A549 (cell line): ENCODE data around the gene IFIT1B.

Experiments used
- EP300 ChIP-seq, 2 experiments: fragments of >200 bp; sonication (Bioruptor Twin); formaldehyde crosslinking; IDR thresholded peaks; 2 replicates in 1 of 2; 3 replicates in 1 of 2; pipeline ENCODE4 v1.6.1; 2016 to 2017
- TF ChIP-seq, protein P1 (sequence below): fragments of >200 bp; sonication (Bioruptor Twin); formaldehyde crosslinking; IDR thresholded peaks from 3 replicates; pipeline ENCODE4 v1.5.1; 2016

- TF ChIP-seq, protein P1, sequence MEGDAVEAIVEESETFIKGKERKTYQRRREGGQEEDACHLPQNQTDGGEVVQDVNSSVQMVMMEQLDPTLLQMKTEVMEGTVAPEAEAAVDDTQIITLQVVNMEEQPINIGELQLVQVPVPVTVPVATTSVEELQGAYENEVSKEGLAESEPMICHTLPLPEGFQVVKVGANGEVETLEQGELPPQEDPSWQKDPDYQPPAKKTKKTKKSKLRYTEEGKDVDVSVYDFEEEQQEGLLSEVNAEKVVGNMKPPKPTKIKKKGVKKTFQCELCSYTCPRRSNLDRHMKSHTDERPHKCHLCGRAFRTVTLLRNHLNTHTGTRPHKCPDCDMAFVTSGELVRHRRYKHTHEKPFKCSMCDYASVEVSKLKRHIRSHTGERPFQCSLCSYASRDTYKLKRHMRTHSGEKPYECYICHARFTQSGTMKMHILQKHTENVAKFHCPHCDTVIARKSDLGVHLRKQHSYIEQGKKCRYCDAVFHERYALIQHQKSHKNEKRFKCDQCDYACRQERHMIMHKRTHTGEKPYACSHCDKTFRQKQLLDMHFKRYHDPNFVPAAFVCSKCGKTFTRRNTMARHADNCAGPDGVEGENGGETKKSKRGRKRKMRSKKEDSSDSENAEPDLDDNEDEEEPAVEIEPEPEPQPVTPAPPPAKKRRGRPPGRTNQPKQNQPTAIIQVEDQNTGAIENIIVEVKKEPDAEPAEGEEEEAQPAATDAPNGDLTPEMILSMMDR = no peak
- TF ChIP-seq EP300 (IDR thresholded peaks at IDR 0.05) = no peak
These were observed 4.9 kb downstream of the IFIT1B start for GRCh38 chr10:89382757-89383156.
